ENCODE data around the gene IL17C.
"Not testable (repeated sequence)": the region's sequence is repeated elsewhere in the genome, so short reads cannot be mapped to it uniquely, and the experiment has no call there.

The IL17C gene

GRCh38 chr16:88662843-88663606, 24.7 kb downstream of the IL17C start, which contains the start of gene MVD:
TSS of gene MVD (minus strand) at chr16:88663091. CDS start at chr16:88663080, 11 bp downstream.
- DNase-seq, result peak; percentile 90 to 96 (median 92)

GRCh38 chr16:88665148-88665547, 26.8 kb downstream of the IL17C start:
- no peak for DNase-seq

DNA sequence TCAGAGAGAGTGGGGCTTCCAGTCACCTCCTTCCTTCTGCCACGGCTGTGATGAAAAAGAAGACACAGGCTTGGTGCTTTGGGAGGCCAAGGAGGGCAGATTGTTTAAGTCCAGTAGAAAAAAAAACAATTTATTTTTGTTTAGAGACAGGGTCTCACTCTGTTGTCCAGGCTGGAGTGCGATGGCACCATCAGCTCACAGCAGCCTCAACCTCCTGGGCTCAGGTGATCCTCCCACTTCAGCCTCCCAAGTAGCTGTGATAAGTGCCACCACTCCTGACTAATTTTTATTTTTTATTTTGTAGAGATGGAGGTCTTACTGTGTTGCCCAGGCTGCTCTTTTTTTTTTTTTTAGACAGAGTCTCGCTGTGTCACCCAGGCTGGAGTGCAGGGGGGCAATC, 27.2 kb downstream of the IL17C start:
- DNase-seq, result no peak

DNA sequence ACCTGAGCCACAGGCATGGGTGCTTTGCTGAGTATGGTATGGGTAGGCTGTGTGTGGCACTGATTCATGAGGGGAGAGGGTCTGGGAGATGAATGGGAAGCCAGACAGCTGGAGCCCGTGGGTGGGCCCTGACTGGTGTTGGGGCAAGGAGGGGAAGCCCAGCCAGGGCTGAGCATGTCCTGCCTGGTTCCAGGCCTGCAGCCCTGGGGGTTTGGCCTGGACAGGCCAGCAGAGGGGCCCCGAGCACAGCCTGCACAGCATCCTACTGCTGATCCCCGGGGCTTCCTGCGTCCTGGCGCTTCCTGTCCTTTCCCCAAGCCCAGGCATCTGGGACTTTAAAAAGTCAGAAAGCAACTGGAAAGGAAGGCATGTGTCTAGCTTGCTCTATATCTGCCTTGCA, 29.1 kb downstream of the IL17C start:
- no peak for DNase-seq

- DNase-seq, result not testable (repeated sequence)
These were observed 31.1 kb downstream of the IL17C start for GRCh38 chr16:88669493-88669892.

DNA sequence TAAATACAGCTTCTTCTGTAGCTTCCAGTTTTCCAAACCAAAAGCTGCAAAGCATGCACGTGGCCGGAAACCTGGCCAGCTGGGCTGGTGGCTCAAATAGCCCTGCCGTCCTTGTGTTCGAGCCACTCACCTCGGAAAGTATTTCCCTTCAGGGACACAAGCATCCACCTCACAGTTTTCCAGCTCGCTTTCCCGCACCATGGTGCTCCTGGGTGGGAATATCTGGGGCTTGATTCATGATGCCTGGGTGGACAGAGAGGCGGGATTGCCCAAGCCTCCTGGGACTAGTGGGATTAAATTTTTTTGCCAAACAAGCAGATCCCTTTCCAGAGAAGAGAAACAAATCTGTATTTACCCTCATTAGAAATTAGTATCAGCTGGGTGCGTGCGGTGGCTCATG, 31.6 kb downstream of the IL17C start:
- no peak for DNase-seq

GRCh38 chr16:88671806-88672205, 33.4 kb downstream of the IL17C start:
- DNase-seq, result no peak

GRCh38 chr16:88672776-88673175, 34.4 kb downstream of the IL17C start:
- DNase-seq, result no peak

GRCh38 chr16:88673716-88674379, 35.5 kb downstream of the IL17C start:
- no peak for DNase-seq

GRCh38 chr16:88676502-88677242, 38.3 kb downstream of the IL17C start:
- no peak for DNase-seq

DNA sequence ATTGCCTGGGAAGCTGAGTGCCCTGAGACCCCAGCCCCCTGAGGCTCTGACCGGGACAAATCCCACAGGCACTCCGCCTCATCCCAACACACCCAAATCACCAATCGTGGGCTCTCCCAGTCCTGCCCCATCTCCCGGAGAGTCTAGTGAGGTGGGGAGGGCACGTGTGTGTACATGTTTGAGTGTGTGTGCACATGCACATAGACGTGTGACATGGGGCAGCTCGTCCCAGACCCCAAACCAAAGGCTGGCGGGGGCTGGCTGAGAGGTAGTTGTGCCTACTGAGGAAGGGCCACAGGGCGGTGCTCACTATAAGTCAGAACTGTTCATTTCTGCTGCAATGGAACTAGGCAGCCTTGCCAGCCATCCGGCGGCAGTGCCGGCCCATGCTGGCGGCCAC, 39.3 kb downstream of the IL17C start:
- no peak for DNase-seq

DNA sequence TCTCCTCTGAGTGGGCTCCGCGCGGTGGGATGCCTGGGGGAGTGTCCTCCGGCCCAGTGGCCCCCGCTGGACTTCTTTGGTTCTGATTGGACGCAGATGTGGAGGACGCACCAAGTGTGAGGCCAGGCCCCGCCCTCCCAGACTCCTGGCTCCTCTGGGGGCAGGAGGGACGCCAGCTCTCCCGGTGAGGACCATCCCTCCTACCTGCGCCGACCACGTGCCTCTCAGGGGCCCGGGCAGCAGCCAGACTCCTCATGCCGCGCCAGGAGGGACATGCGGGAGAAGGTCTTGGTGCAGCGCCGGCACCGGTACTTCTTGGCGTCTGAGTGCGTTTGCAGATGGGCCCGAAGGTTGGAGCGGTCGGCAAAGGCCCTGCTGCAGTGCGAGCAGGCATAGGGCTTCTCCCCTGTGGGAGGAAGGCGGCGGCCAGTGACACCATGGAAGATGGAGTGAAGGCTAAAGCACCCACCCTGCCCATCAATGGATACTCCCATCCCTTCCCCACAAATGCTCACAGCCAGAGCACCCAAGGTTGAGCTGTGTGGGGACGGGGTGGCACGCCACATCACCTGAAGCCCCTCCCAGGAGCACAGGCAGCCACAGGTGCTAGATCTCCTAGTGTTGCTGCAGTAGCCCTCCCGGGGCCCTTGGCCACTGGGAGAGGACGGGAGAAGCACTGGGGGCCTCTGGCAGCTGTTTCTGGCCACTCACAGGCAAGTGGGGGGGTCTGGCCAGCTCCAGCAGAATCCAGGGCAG, 40.0 kb downstream of the IL17C start:
- DNase-seq, result no peak

DNA sequence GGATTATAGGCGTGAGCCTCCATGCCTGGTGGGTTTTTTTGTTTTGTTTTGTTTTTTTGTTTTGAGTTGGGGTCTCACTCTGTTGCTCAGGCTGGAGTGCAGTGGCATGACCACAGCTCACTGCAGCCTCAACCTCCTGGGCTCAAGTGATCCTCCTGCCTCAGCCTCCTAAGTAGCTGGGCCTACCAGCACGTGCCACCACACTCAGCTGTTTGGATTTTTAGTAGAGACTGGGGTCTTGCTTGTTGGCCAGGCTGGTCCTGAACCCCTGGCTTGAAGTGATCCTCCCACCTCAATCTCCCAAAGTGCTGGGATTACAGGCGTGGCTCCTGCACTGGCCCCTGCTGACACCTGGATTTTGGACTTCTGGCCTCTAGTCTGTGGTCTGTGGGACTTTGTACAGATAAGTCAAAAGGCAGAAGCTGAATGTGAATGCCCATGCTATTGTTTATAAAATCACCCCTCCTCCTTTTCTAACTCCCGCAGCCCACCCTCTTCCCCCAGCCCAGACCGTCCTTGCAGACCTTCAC, 42.2 kb downstream of the IL17C start:
- no peak for DNase-seq

- DNase-seq, result peak in 5 of 6 experiments; percentile 17 to 47 (median 39)
These were observed 42.8 kb downstream of the IL17C start for GRCh38 chr16:88681084-88681680.

DNA sequence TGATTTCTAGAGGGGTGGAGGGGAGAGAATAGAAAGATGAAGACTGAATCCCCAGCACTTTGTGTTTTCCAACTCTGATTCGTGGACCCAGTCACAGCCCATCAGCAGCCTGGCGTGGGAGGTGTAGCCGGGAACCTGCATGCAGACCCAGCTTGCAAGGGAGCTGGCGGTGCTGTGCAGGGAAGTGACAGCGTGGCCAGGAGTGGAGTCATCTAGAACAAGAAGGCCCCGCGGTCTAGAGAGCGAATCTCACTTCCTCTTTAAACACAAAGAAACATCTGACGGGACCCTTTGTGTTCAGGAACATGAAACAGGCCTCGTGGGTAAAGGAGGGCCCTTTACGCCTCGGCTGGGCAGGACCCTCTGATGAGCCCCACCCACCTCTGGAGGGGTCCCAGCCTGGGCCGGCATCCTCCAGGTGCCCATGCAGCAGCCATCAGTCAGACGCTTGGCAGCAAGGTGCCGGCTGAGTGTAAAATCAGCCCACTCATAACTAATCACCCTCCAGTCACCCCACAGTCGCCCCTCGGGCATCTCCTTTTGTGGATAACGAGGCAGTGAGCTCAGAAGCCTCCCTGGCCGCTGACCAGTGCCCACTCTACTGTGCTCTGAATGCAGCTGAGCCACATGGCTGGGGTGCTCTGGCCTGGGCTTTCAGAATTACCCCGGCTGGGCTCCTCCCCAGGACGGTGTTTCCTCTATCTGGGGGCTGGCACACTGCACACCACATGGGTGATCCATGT, 43.5 kb downstream of the IL17C start:
- peak in 5 of 6 experiments; percentile 27 to 66 (median 42) for DNase-seq

- no peak for DNase-seq
These were observed 46.3 kb downstream of the IL17C start for GRCh38 chr16:88684569-88685155.

DNA sequence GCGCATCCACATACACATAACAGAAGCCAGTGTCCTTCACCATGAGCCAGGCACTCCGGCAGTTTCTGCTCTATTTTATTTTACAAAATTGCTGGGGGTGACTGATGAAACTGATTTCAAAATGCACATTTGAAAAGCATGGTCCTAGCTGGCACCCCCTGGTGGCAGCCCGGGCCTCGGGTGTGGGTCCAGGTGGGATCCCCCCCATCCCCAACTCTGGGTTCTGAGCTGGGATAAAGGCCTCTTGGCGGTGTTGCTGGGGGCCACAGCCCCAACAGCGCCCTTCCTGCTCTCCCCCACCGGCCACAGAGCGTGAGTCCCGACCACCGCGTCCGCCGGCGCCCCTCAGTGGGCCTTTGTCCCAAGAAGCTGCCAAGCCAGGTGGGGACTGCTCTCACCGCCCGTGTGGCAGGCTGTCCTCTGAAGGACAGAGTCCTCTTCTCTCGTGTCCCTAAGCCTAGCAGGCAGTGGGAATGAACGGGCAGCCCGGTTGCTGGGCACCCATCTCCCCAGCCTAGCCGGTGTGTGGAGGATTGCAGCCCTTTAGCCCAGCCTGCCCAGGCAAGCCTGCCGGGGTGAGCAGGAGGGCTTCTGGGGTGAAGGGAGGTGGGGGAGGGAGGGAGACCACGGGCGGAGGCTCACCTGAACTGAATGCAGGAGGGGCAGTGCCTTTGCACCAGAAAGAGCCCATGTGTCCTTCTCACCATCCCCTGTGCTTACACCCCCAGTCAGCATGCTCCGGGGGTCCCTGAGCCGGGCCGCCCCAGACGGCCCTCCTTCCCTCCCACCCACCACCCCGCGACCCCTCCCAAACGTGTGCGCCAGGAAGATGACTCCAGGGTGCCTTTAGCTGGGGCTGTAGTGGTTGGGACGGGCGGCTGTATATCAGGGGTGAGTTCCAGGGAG, 47.0 kb downstream of the IL17C start:
- DNase-seq, result peak in 5 of 6 experiments; percentile 33 to 63 (median 47)

- peak in 4 of 6 experiments; percentile 45 to 75 (median 56) for DNase-seq
These were observed 47.7 kb downstream of the IL17C start for GRCh38 chr16:88686062-88686438.

DNA sequence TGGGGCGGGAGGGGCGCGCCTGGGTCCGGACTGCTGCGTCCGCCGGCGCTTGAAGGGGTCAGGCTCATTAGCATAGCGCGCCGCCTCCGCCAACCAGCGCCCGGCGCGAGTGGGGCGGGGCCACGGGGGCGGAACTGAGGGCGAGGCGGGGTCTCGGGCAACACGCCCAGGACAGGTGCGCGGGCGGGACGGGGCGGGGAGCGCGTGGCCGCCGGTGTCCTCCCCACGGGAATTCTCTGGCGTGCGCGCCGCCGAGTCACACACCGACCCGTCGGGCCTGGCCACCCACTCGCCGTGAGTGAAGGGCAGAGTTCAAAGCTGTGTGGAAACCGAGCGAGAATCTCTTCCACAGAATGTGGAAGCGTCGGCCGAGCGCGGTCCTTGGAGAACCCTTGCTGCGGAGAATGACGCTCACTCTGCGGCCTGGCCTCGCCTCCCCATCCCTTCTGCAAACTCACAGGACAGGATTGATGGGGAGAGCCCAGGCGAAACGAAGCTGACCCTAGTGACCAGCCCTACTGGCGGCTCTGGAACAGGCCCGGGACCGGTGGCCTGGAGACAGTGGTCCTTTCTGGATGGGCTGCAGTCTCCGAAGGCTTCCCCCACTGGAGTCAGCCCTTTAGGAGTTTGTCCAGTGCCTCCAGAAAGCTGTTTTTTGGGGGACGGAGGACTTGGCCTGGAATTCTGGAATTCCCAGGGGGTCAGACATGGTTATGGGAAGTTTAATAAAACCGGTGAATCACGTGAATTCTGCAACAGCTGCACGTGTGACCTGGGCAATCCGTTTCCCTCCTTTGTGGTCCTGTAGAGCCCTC, 48.3 kb downstream of the IL17C start, which contains the start of gene SNAI3:
Gene SNAI3, minus strand, starts transcription at position 69 of the 815 bp plus-strand sequence. CDS start 101 bp downstream, outside the sequence.
- DNase-seq, result peak; percentile 53 to 86 (median 74)

Data from stimulated activated naive CD4-positive, alpha-beta T cell (primary cell).